RWPE1 (cell line): ENCODE results near the gene CCDC181.

Source experiments
- CTCF ChIA-PET: fragments of 350-600 bp; sonication (Branson Sonifier 250); formaldehyde crosslinking; extraction: SDS; loops from one replicate; lab custom pipeline; 2021; lab: Yijun Ruan, JAX
- POLR2A ChIA-PET: fragments of 400-600 bp; formaldehyde crosslinking; extraction: SDS; loops from one replicate; lab custom pipeline; 2020; ENCODE audit warnings: antibody characterized with exemption; ENCODE audit not compliant: low non-redundant PET; lab: Yijun Ruan, JAX
- DNase-seq: peaks from one replicate; pipeline ENCODE4 v3.0.0; 2012; ENCODE audit warnings: low spot score
- H3K27ac ChIP-seq: fragments of 450-650 bp; 2 replicates; pipeline ENCODE4 v1.5.1; 2017
- CTCF ChIP-seq: fragments of 450-650 bp; conservative IDR thresholded peaks from 2 replicates; pipeline ENCODE4 v1.5.1; 2017; ENCODE audit warnings: low read depth, mild to moderate bottlenecking

Gene CCDC181

GRCh38 chr1:169381162-169381561, 46.1 kb downstream of the CCDC181 start:
- ChIA-PET CTCF (interaction anchor here (0.6 kb wide), 1 partner anchor 16 kb away, joined by 4 read pairs; no protein-coding TSS in a partner anchor), POLR2A (no interaction called here)
- H3K27ac ChIP-seq = no peak overlapping the region
- no peak for TF ChIP-seq CTCF
- DNase-seq = no peak

DNA sequence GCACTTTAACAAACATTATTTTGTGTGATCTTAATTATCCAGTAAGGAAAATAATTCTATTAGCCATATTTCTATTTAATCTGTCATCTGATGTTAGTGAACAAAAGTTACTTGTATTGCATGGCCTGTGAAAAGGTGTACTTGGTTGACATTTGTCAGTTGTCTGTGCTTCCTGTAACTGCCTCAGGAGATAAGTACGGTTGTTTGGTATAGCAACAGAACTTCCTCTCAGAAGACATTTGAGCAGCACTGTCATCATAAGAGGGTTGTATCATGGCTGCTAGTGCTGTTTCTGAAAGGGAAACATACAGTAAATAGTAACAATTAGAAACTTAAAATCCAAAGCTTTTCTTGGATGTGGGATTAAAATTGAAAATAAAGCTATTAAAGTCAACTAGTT, 55.9 kb downstream of the CCDC181 start:
- no peak for TF ChIP-seq CTCF
- DNase-seq = no peak
- CTCF ChIA-PET = interaction anchor here (0.6 kb wide), 1 partner anchor 173 kb away, joined by 3 read pairs; no protein-coding TSS in a partner anchor
- POLR2A ChIA-PET = no interaction called here
- no peak overlapping the region for H3K27ac ChIP-seq

GRCh38 chr1:169368406-169368769, 58.9 kb downstream of the CCDC181 start:
- DNase-seq = peak; percentile 16
- peak overlapping the region; percentile 82 for H3K27ac ChIP-seq
- TF ChIP-seq CTCF = no peak
- ChIA-PET CTCF (interaction anchor here (0.8 kb wide), 1 partner anchor 205 kb away, joined by 6 read pairs; no protein-coding TSS in a partner anchor), POLR2A (no interaction called here)

- no peak for TF ChIP-seq CTCF
- POLR2A ChIA-PET = interaction anchor here (0.6 kb wide), 1 partner anchor 204 kb away, joined by 4 read pairs; no protein-coding TSS in a partner anchor
- DNase-seq = peak; percentile 96
- H3K27ac ChIP-seq = peak within 1 kb of the TSS; percentile 82
- CTCF ChIA-PET = interaction anchor here (0.6 kb wide), 1 partner anchor 851 kb away, joined by 3 read pairs; no protein-coding TSS in a partner anchor
These were observed 59.4 kb downstream of the CCDC181 start, which contains the start of the genes BLZF1 and NME7 for GRCh38 chr1:169367686-169368405. TSS of gene BLZF1 (plus strand) at chr1:169368195. CDS start at chr1:169369523, 1,328 bp downstream. TSS of gene NME7 (minus strand) at chr1:169367797. CDS start at chr1:169367710, 87 bp downstream.

- H3K27ac ChIP-seq = peak overlapping the region; percentile 82
- DNase-seq = no peak
These were observed 60.1 kb downstream of the CCDC181 start for GRCh38 chr1:169367096-169367685.

More at GRCh38 chr1:169367096-169367685, 60.1 kb downstream of the CCDC181 start:
- ChIA-PET CTCF (interaction anchor here (0.6 kb wide), 1 partner anchor 850 kb away, joined by 3 read pairs; no protein-coding TSS in a partner anchor), POLR2A (no interaction called here)
- TF ChIP-seq CTCF = no peak
